ENCODE data around the gene GAL3ST2. TPM values are rescaled to one million over a fixed set of nuclear protein-coding genes. Genes with fewer than 3 reads are reported as not detected.
"Not testable (repeated sequence)": the region's sequence is repeated elsewhere in the genome, so short reads cannot be mapped to it uniquely, and the experiment has no call there.

GAL3ST2 gene
- total and polyA plus RNA-seq, 4 donors: 0.03 to 0.33 (median 0.23) TPM; not detected in 1

GRCh38 chr2:241730671-241731293 lies 45.8 kb upstream of the GAL3ST2 start:
- TF ChIP-seq TAF1 (conservative IDR thresholded peaks at IDR 0.05) (no peak), EGR1 (IDR thresholded peaks at IDR 0.05; ENCODE audit: low read depth in 2 of 2) (no peak), RAD21 (IDR thresholded peaks at IDR 0.05) (no peak), RXRA (IDR thresholded peaks at IDR 0.05) (no peak), YY1 (IDR thresholded peaks at IDR 0.05) (no peak), ATF3 (IDR thresholded peaks at IDR 0.05) (no peak), GABPA (IDR thresholded peaks at IDR 0.05 in 1 of 2, conservative IDR thresholded peaks at IDR 0.05 in 1 of 2) (no peak), HNF4A (conservative IDR thresholded peaks at IDR 0.05) (no peak), NR2F2 (IDR thresholded peaks at IDR 0.05) (no peak), SP1 (IDR thresholded peaks at IDR 0.05) (no peak), JUND (IDR thresholded peaks at IDR 0.05) (no peak), HNF4G (IDR thresholded peaks at IDR 0.05) (no peak)
- TF ChIP-seq, protein P1, sequence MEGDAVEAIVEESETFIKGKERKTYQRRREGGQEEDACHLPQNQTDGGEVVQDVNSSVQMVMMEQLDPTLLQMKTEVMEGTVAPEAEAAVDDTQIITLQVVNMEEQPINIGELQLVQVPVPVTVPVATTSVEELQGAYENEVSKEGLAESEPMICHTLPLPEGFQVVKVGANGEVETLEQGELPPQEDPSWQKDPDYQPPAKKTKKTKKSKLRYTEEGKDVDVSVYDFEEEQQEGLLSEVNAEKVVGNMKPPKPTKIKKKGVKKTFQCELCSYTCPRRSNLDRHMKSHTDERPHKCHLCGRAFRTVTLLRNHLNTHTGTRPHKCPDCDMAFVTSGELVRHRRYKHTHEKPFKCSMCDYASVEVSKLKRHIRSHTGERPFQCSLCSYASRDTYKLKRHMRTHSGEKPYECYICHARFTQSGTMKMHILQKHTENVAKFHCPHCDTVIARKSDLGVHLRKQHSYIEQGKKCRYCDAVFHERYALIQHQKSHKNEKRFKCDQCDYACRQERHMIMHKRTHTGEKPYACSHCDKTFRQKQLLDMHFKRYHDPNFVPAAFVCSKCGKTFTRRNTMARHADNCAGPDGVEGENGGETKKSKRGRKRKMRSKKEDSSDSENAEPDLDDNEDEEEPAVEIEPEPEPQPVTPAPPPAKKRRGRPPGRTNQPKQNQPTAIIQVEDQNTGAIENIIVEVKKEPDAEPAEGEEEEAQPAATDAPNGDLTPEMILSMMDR (IDR thresholded peaks at IDR 0.05; ENCODE audit: low read depth, low read length, missing input control): no peak
- TF ChIP-seq, protein P2, sequence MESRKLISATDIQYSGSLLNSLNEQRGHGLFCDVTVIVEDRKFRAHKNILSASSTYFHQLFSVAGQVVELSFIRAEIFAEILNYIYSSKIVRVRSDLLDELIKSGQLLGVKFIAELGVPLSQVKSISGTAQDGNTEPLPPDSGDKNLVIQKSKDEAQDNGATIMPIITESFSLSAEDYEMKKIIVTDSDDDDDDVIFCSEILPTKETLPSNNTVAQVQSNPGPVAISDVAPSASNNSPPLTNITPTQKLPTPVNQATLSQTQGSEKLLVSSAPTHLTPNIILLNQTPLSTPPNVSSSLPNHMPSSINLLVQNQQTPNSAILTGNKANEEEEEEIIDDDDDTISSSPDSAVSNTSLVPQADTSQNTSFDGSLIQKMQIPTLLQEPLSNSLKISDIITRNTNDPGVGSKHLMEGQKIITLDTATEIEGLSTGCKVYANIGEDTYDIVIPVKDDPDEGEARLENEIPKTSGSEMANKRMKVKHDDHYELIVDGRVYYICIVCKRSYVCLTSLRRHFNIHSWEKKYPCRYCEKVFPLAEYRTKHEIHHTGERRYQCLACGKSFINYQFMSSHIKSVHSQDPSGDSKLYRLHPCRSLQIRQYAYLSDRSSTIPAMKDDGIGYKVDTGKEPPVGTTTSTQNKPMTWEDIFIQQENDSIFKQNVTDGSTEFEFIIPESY (IDR thresholded peaks at IDR 0.05): no peak
- no peak for DNase-seq (ENCODE audit: low spot score)
- Histone ChIP-seq H3K4me1 (ENCODE audit: control insufficient read depth in 4 of 4, insufficient read depth in 4 of 4, low read length in 3 of 4) (peaks cover 2 to 15% (median 8%) of the 10 kb centered on the region in 4 donors), H3K4me3 (ENCODE audit: low read depth in 1 of 3, low read length in 3 of 3) (no peak overlapping the region), H3K36me3 (ENCODE audit: control insufficient read depth in 4 of 4, insufficient read depth in 3 of 4, low read depth in 1 of 4, low read length in 3 of 4) (no peaks in the 10 kb centered on the region), H3K27ac (ENCODE audit: low read depth in 1 of 2, low read length in 2 of 2) (no peak overlapping the region), H3K9ac (ENCODE audit: low read depth in 1 of 2, low read length in 2 of 2) (no peak overlapping the region), H3K9me3 (ENCODE audit: control insufficient read depth in 4 of 4, low read length in 3 of 4) (no peaks in the 10 kb centered on the region), H3K27me3 (ENCODE audit: control insufficient read depth in 4 of 4, insufficient read depth in 4 of 4, low read length in 3 of 4) (no peaks in the 10 kb centered on the region)
- 85% methylated on average over 12 of the region's 12 CpGs for WGBS

- DNase-seq (ENCODE audit: low spot score); H3K36me3 ChIP-seq (ENCODE audit: control insufficient read depth in 4 of 4, insufficient read depth in 3 of 4, low read depth in 1 of 4, low read length in 3 of 4); H3K9ac ChIP-seq (ENCODE audit: low read depth in 1 of 2, low read length in 2 of 2); H3K27me3 ChIP-seq (ENCODE audit: control insufficient read depth in 4 of 4, insufficient read depth in 4 of 4, low read length in 3 of 4); H3K4me3 ChIP-seq (ENCODE audit: low read depth in 1 of 3, low read length in 3 of 3); H3K27ac ChIP-seq (ENCODE audit: low read depth in 1 of 2, low read length in 2 of 2); H3K9me3 ChIP-seq (ENCODE audit: control insufficient read depth in 4 of 4, low read length in 3 of 4): not testable (repeated sequence)
- peaks cover 2 to 22% (median 14%) of the 10 kb centered on the region in 4 donors for H3K4me1 ChIP-seq (ENCODE audit: control insufficient read depth in 4 of 4, insufficient read depth in 4 of 4, low read length in 3 of 4)
- peak; percentile 60 to 66 for TF ChIP-seq RAD21 (IDR thresholded peaks at IDR 0.05)
- TF ChIP-seq, protein P1 (IDR thresholded peaks at IDR 0.05; ENCODE audit: low read depth, low read length, missing input control): peak; percentile 37
- WGBS: 44% methylated on average over 25 of the region's 26 CpGs
Observed at GRCh38 chr2:241732513-241733186, 44.0 kb upstream of the GAL3ST2 start.
